Liver (tissue), 9 donors: ENCODE results near the gene NIPBL. TPM values are rescaled to one million over a fixed set of nuclear protein-coding genes. Genes with fewer than 3 reads are reported as not detected.

Experiments
- DNase-seq: peaks from one replicate; pipeline ENCODE4 v3.0.0-alpha.2; 2017; ENCODE audit warnings: low spot score
- H3K27ac ChIP-seq, 2 donors: one replicate each; pipeline ENCODE4 v1.7.0; 2013; ENCODE audit warnings: inconsistent platforms in 2 of 2, low read length in 2 of 2, control low read depth in 1 of 2, low read depth in 1 of 2, mild to moderate bottlenecking in 1 of 2
- H3K27me3 ChIP-seq, 4 donors: one replicate each; pipeline versions ENCODE4 v1.6.1 to v1.7.0; 2013; ENCODE audit warnings: low read length in 3 of 4, inconsistent platforms in 1 of 4, mild to moderate bottlenecking in 1 of 4, moderate library complexity in 1 of 4; ENCODE audit not compliant: control insufficient read depth in 4 of 4, insufficient read depth in 4 of 4
- H3K36me3 ChIP-seq, 4 donors: one replicate each; pipeline versions ENCODE4 v1.6.1 to v1.7.0; 2013; ENCODE audit warnings: low read length in 3 of 4, mild to moderate bottlenecking in 3 of 4, low read depth in 1 of 4, moderate library complexity in 1 of 4; ENCODE audit not compliant: control insufficient read depth in 4 of 4, insufficient read depth in 3 of 4
- H3K4me1 ChIP-seq, 4 donors: one replicate each; pipeline versions ENCODE4 v1.6.1 to v1.7.0; 2013; ENCODE audit warnings: low read length in 3 of 4, mild to moderate bottlenecking in 3 of 4, moderate library complexity in 1 of 4; ENCODE audit not compliant: control insufficient read depth in 4 of 4, insufficient read depth in 4 of 4
- H3K4me3 ChIP-seq, 3 donors: one replicate each; pipeline versions ENCODE4 v1.6.1 to v1.7.0; 2013; ENCODE audit warnings: low read length in 3 of 3, control low read depth in 1 of 3, low read depth in 1 of 3, mild to moderate bottlenecking in 1 of 3
- H3K9ac ChIP-seq, 2 donors: one replicate each; pipeline ENCODE4 v1.7.0; 2013; ENCODE audit warnings: low read length in 2 of 2, mild to moderate bottlenecking in 2 of 2, moderate library complexity in 2 of 2, control low read depth in 1 of 2, low read depth in 1 of 2
- H3K9me3 ChIP-seq, 4 donors: one replicate each; pipeline versions ENCODE4 v1.6.1 to v1.7.0; 2013; ENCODE audit warnings: low read length in 3 of 4; ENCODE audit not compliant: control insufficient read depth in 4 of 4
- EGR1 ChIP-seq, 2 donors: IDR thresholded peaks; 2 replicates each; pipeline ENCODE4 v1.6.1; 2016 to 2018; ENCODE audit warnings: antibody characterized with exemption in 2 of 2, low read depth in 2 of 2
- FOXA1 ChIP-seq: IDR thresholded peaks from 2 replicates; pipeline ENCODE4 v1.6.1; 2016; ENCODE audit warnings: antibody characterized with exemption
- FOXA2 ChIP-seq: IDR thresholded peaks from 2 replicates; pipeline ENCODE4 v1.6.1; 2016; ENCODE audit warnings: antibody characterized with exemption
- GABPA ChIP-seq, 2 donors: IDR thresholded peaks in 1 of 2; conservative IDR thresholded peaks in 1 of 2; 2 replicates each; pipeline ENCODE4 v1.6.1; 2016; ENCODE audit warnings: antibody characterized with exemption in 2 of 2, mild to moderate bottlenecking in 1 of 2, moderate library complexity in 1 of 2
- HNF4A ChIP-seq, 2 donors: conservative IDR thresholded peaks; 2 replicates each; pipeline ENCODE4 v1.6.1; 2016; ENCODE audit warnings: antibody characterized with exemption in 2 of 2, mild to moderate bottlenecking in 2 of 2
- JUND ChIP-seq, 2 donors: IDR thresholded peaks; 2 replicates each; pipeline ENCODE4 v1.6.1; 2016; ENCODE audit warnings: antibody characterized with exemption in 2 of 2
- NR2F2 ChIP-seq: IDR thresholded peaks from 2 replicates; pipeline ENCODE4 v1.6.1; 2016; ENCODE audit warnings: antibody characterized with exemption
- RAD21 ChIP-seq, 2 donors: IDR thresholded peaks; 2 replicates each; pipeline ENCODE4 v1.6.1; 2016; ENCODE audit warnings: antibody characterized with exemption in 2 of 2, mild to moderate bottlenecking in 2 of 2
- REST ChIP-seq: IDR thresholded peaks from 2 replicates; pipeline ENCODE4 v1.6.1; 2016; ENCODE audit warnings: antibody characterized with exemption, mild to moderate bottlenecking
- WGBS: extraction: QIAGEN DNeasy Blood & Tissue Kit; methylation state at CpG from one replicate; pipeline ENCODE4 v1.1.7; 2013; 5-methylcytosine and 5-hydroxymethylcytosine counted together
- polyA plus RNA-seq, 2 donors: library from polyadenylated mRNA; stranded (reverse) in 1 of 2; unstranded in 1 of 2; fragments of 200-250 nt in 1 of 2; fragments of >200 nt in 1 of 2; fragmentation: Nextera tagmentation in 1 of 2; extraction: Ambion mirVana in 1 of 2; gene quantifications; one replicate each; pipeline versions ENCODE4 v1.2.1 to v1.2.3, GENCODE V29; 2013 to 2015
- total RNA-seq, 2 donors: library from RNA; depleted of rRNA; stranded (reverse); fragments of >200 nt; gene quantifications; one replicate each; pipeline ENCODE4 v1.2.3, GENCODE V29; 2014
- TF ChIP-seq, protein P1 (sequence below): IDR thresholded peaks from 2 replicates; pipeline ENCODE4 v1.6.1; 2016; ENCODE audit warnings: antibody characterized with exemption
- TF ChIP-seq, protein P2 (sequence below): IDR thresholded peaks from 2 replicates; pipeline ENCODE4 v1.6.1; 2016; ENCODE audit warnings: antibody characterized with exemption
- TF ChIP-seq, protein P3 (sequence below): IDR thresholded peaks from 2 replicates; pipeline ENCODE4 v1.6.1; 2016; ENCODE audit warnings: antibody characterized with exemption
- donor health status: healthy.
- donor health status: healthy.
- donor health status: healthy.
- donor health status: healthy.
- donor health status: healthy.

NIPBL gene
- total and polyA plus RNA-seq, 4 donors = 4.9 to 30.3 (median 21.0) TPM

DNA sequence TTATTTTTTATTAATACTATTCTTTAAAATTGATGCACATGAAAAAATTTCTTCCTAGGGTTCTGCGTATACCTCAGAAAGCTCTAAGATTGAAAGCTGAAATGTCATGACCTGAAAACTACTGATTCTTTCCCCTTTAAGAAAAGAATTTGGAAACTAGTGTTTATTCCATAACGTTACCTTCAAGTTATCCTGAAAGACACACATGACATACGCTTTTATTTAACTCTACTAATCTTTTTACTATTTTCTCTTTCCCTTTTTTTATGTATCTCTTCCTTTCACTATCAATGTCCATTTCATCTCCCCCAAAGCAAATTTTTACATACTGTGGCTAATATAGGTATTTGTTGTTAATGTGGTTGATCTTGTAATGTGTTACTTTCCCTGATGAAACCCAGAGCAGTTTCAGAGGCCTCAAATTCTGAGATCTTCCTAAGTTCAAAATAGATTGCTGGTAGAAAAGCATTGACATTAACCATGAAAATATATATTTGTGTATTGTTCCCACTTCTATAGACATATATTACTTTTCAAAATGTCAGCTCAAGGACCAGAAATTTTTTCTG is 7.4 kb downstream of the NIPBL start:
- Histone ChIP-seq H3K9ac (no peak overlapping the region), H3K4me3 (no peak overlapping the region), H3K4me1 (peaks cover 7 to 54% (median 36%) of the 10 kb centered on the region in 4 donors), H3K9me3 (no peaks in the 10 kb centered on the region), H3K27me3 (no peaks in the 10 kb centered on the region), H3K36me3 (no peaks in the 10 kb centered on the region), H3K27ac (no peak overlapping the region)
- no peak for DNase-seq
- TF ChIP-seq, protein P1, sequence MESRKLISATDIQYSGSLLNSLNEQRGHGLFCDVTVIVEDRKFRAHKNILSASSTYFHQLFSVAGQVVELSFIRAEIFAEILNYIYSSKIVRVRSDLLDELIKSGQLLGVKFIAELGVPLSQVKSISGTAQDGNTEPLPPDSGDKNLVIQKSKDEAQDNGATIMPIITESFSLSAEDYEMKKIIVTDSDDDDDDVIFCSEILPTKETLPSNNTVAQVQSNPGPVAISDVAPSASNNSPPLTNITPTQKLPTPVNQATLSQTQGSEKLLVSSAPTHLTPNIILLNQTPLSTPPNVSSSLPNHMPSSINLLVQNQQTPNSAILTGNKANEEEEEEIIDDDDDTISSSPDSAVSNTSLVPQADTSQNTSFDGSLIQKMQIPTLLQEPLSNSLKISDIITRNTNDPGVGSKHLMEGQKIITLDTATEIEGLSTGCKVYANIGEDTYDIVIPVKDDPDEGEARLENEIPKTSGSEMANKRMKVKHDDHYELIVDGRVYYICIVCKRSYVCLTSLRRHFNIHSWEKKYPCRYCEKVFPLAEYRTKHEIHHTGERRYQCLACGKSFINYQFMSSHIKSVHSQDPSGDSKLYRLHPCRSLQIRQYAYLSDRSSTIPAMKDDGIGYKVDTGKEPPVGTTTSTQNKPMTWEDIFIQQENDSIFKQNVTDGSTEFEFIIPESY = no peak
- no peak for TF ChIP-seq FOXA2
- WGBS = 82% methylated on average over 3 of the region's 3 CpGs

GRCh38 chr5:36885149-36885548 is 8.6 kb downstream of the NIPBL start:
- no peaks in the 10 kb centered on the region for H3K27me3 ChIP-seq
- DNase-seq = no peak
- no peaks in the 10 kb centered on the region for H3K36me3 ChIP-seq
- 97% methylated on average over 10 of the region's 10 CpGs for WGBS
- peaks cover 7 to 45% (median 34%) of the 10 kb centered on the region in 4 donors for H3K4me1 ChIP-seq
- H3K27ac ChIP-seq = no peak overlapping the region
- H3K9me3 ChIP-seq = no peaks in the 10 kb centered on the region
- TF ChIP-seq GABPA (IDR thresholded peaks at IDR 0.05 in 1 of 2, conservative IDR thresholded peaks at IDR 0.05 in 1 of 2) = no peak
- no peak for TF ChIP-seq RAD21 (IDR thresholded peaks at IDR 0.05)
- TF ChIP-seq, protein P1 = no peak
- no peak for TF ChIP-seq JUND (IDR thresholded peaks at IDR 0.05)
- TF ChIP-seq FOXA1 = no peak
- no peak overlapping the region for H3K4me3 ChIP-seq
- H3K9ac ChIP-seq = no peak overlapping the region

GRCh38 chr5:36885566-36886485 is 9.3 kb downstream of the NIPBL start:
- H3K27ac ChIP-seq = no peak overlapping the region
- no peak overlapping the region for H3K9ac ChIP-seq
- H3K4me3 ChIP-seq = no peak overlapping the region
- H3K27me3 ChIP-seq = no peaks in the 10 kb centered on the region
- no peak for DNase-seq
- WGBS = 87% methylated on average over 18 of the region's 18 CpGs
- H3K4me1 ChIP-seq = peaks cover 7 to 41% (median 29%) of the 10 kb centered on the region in 4 donors
- H3K36me3 ChIP-seq = no peaks in the 10 kb centered on the region
- H3K9me3 ChIP-seq = no peaks in the 10 kb centered on the region
- TF ChIP-seq GABPA (IDR thresholded peaks at IDR 0.05 in 1 of 2, conservative IDR thresholded peaks at IDR 0.05 in 1 of 2) (no peak), RAD21 (IDR thresholded peaks at IDR 0.05) (no peak), FOXA1 (no peak), HNF4A (conservative IDR thresholded peaks at IDR 0.05) (no peak), FOXA2 (no peak), REST (no peak), NR2F2 (no peak), EGR1 (IDR thresholded peaks at IDR 0.05; ENCODE audit: low read depth in 2 of 2) (no peak)
- TF ChIP-seq, protein P1 = no peak
- TF ChIP-seq, protein P2, sequence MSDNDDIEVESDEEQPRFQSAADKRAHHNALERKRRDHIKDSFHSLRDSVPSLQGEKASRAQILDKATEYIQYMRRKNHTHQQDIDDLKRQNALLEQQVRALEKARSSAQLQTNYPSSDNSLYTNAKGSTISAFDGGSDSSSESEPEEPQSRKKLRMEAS = no peak
- TF ChIP-seq, protein P3, sequence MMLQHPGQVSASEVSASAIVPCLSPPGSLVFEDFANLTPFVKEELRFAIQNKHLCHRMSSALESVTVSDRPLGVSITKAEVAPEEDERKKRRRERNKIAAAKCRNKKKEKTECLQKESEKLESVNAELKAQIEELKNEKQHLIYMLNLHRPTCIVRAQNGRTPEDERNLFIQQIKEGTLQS = no peak
